GM11168 (cell line): ENCODE measurements around the gene OR51M1.
"Not testable (repeated sequence)": the region's sequence is repeated elsewhere in the genome, so short reads cannot be mapped to it uniquely, and the experiment has no call there.

Experiments
- in situ Hi-C: fragments of 300-500 bp; cut with MboI; formaldehyde crosslinking; loops from one replicate; pipeline ENCODE4 v1.12.0; 2022; ENCODE audit warnings: low sequenced_read_pairs; ENCODE audit not compliant: unreplicated experiment

OR51M1 gene

GRCh38 chr11:5383576-5383975, at the start of gene OR51M1:
Gene OR51M1 (plus strand): TSS chr11:5383812. CDS start chr11:5389399, 5,587 bp downstream.
- in situ Hi-C loops, result no loop called here

- in situ Hi-C loops, result no loop called here
These were observed 48.4 kb upstream of the OR51M1 start for GRCh38 chr11:5335170-5335569.

- in situ Hi-C loops, result no loop called here
These were observed 47.3 kb upstream of the OR51M1 start for GRCh38 chr11:5336331-5336730.

GRCh38 chr11:5337253-5337652, 46.4 kb upstream of the OR51M1 start:
- in situ Hi-C loops, result not testable (repeated sequence)

- in situ Hi-C loops, result no loop called here
These were observed 43.8 kb upstream of the OR51M1 start for GRCh38 chr11:5339771-5340322.

- in situ Hi-C loops, result no loop called here
These were observed 39.9 kb upstream of the OR51M1 start, which contains the start of gene OR51B5 for GRCh38 chr11:5343474-5344335. Gene OR51B5 (minus strand): TSS chr11:5343524. CDS start chr11:5343524, 0 bp downstream.

- in situ Hi-C loops, result no loop called here
These were observed 37.8 kb upstream of the OR51M1 start for GRCh38 chr11:5345831-5346230.

GRCh38 chr11:5348551-5349194, 34.9 kb upstream of the OR51M1 start:
- in situ Hi-C loops, result no loop called here

GRCh38 chr11:5349550-5349949, 34.1 kb upstream of the OR51M1 start:
- in situ Hi-C loops, result no loop called here

- in situ Hi-C loops, result no loop called here
These were observed 32.4 kb upstream of the OR51M1 start, which contains the start of gene OR51B6 for GRCh38 chr11:5351208-5351607. Gene OR51B6 (plus strand): TSS chr11:5351508. CDS start chr11:5351508, 0 bp downstream.

- in situ Hi-C loops, result not testable (repeated sequence)
These were observed 27.6 kb upstream of the OR51M1 start for GRCh38 chr11:5356031-5356430.

GRCh38 chr11:5362017-5362625, 21.5 kb upstream of the OR51M1 start:
- in situ Hi-C loops, result no loop called here

- in situ Hi-C loops, result no loop called here
These were observed 19.9 kb upstream of the OR51M1 start for GRCh38 chr11:5363679-5364078.

GRCh38 chr11:5364214-5364613, 19.4 kb upstream of the OR51M1 start:
- in situ Hi-C loops, result no loop called here

- in situ Hi-C loops, result not testable (repeated sequence)
These were observed 17.2 kb upstream of the OR51M1 start for GRCh38 chr11:5366365-5366764.

- in situ Hi-C loops, result no loop called here
These were observed 16.8 kb upstream of the OR51M1 start for GRCh38 chr11:5366856-5367255.

GRCh38 chr11:5367448-5368074, 16.1 kb upstream of the OR51M1 start:
- in situ Hi-C loops, result no loop called here

- in situ Hi-C loops, result no loop called here
These were observed 15.0 kb upstream of the OR51M1 start for GRCh38 chr11:5368502-5369043.

- in situ Hi-C loops, result no loop called here
These were observed 13.8 kb upstream of the OR51M1 start for GRCh38 chr11:5369789-5370188.
